Liver (tissue), 9 donors: ENCODE measurements around the gene SYCP1. TPM values are rescaled to one million over a fixed set of nuclear protein-coding genes. Genes with fewer than 3 reads are reported as not detected.

Experiments
- DNase-seq: peaks from one replicate; pipeline ENCODE4 v3.0.0-alpha.2; 2017; ENCODE audit warnings: low spot score
- H3K27ac ChIP-seq, 2 donors: one replicate each; pipeline ENCODE4 v1.7.0; 2013; ENCODE audit warnings: inconsistent platforms in 2 of 2, low read length in 2 of 2, control low read depth in 1 of 2, low read depth in 1 of 2, mild to moderate bottlenecking in 1 of 2
- H3K27me3 ChIP-seq, 4 donors: one replicate each; pipeline versions ENCODE4 v1.6.1 to v1.7.0; 2013; ENCODE audit warnings: low read length in 3 of 4, inconsistent platforms in 1 of 4, mild to moderate bottlenecking in 1 of 4, moderate library complexity in 1 of 4; ENCODE audit not compliant: control insufficient read depth in 4 of 4, insufficient read depth in 4 of 4
- H3K36me3 ChIP-seq, 4 donors: one replicate each; pipeline versions ENCODE4 v1.6.1 to v1.7.0; 2013; ENCODE audit warnings: low read length in 3 of 4, mild to moderate bottlenecking in 3 of 4, low read depth in 1 of 4, moderate library complexity in 1 of 4; ENCODE audit not compliant: control insufficient read depth in 4 of 4, insufficient read depth in 3 of 4
- H3K4me1 ChIP-seq, 4 donors: one replicate each; pipeline versions ENCODE4 v1.6.1 to v1.7.0; 2013; ENCODE audit warnings: low read length in 3 of 4, mild to moderate bottlenecking in 3 of 4, moderate library complexity in 1 of 4; ENCODE audit not compliant: control insufficient read depth in 4 of 4, insufficient read depth in 4 of 4
- H3K4me3 ChIP-seq, 3 donors: one replicate each; pipeline versions ENCODE4 v1.6.1 to v1.7.0; 2013; ENCODE audit warnings: low read length in 3 of 3, control low read depth in 1 of 3, low read depth in 1 of 3, mild to moderate bottlenecking in 1 of 3
- H3K9ac ChIP-seq, 2 donors: one replicate each; pipeline ENCODE4 v1.7.0; 2013; ENCODE audit warnings: low read length in 2 of 2, mild to moderate bottlenecking in 2 of 2, moderate library complexity in 2 of 2, control low read depth in 1 of 2, low read depth in 1 of 2
- H3K9me3 ChIP-seq, 4 donors: one replicate each; pipeline versions ENCODE4 v1.6.1 to v1.7.0; 2013; ENCODE audit warnings: low read length in 3 of 4; ENCODE audit not compliant: control insufficient read depth in 4 of 4
- EGR1 ChIP-seq, 2 donors: IDR thresholded peaks; 2 replicates each; pipeline ENCODE4 v1.6.1; 2016 to 2018; ENCODE audit warnings: antibody characterized with exemption in 2 of 2, low read depth in 2 of 2
- FOXA1 ChIP-seq: IDR thresholded peaks from 2 replicates; pipeline ENCODE4 v1.6.1; 2016; ENCODE audit warnings: antibody characterized with exemption
- GABPA ChIP-seq, 2 donors: IDR thresholded peaks in 1 of 2; conservative IDR thresholded peaks in 1 of 2; 2 replicates each; pipeline ENCODE4 v1.6.1; 2016; ENCODE audit warnings: antibody characterized with exemption in 2 of 2, mild to moderate bottlenecking in 1 of 2, moderate library complexity in 1 of 2
- HNF4A ChIP-seq, 2 donors: conservative IDR thresholded peaks; 2 replicates each; pipeline ENCODE4 v1.6.1; 2016; ENCODE audit warnings: antibody characterized with exemption in 2 of 2, mild to moderate bottlenecking in 2 of 2
- HNF4G ChIP-seq: IDR thresholded peaks from 2 replicates; pipeline ENCODE4 v1.6.1; 2016; ENCODE audit warnings: antibody characterized with exemption
- NR2F2 ChIP-seq: IDR thresholded peaks from 2 replicates; pipeline ENCODE4 v1.6.1; 2016; ENCODE audit warnings: antibody characterized with exemption
- RAD21 ChIP-seq, 2 donors: IDR thresholded peaks; 2 replicates each; pipeline ENCODE4 v1.6.1; 2016; ENCODE audit warnings: antibody characterized with exemption in 2 of 2, mild to moderate bottlenecking in 2 of 2
- RXRA ChIP-seq, 2 donors: IDR thresholded peaks; 2 replicates each; pipeline ENCODE4 v1.6.1; 2017 to 2018; ENCODE audit warnings: antibody characterized with exemption in 2 of 2, mild to moderate bottlenecking in 1 of 2
- SP1 ChIP-seq: IDR thresholded peaks from 2 replicates; pipeline ENCODE4 v1.6.1; 2018; ENCODE audit warnings: antibody characterized with exemption, mild to moderate bottlenecking
- TAF1 ChIP-seq: conservative IDR thresholded peaks from 2 replicates; pipeline ENCODE4 v1.6.1; 2016; ENCODE audit warnings: antibody characterized with exemption, mild to moderate bottlenecking
- WGBS: extraction: QIAGEN DNeasy Blood & Tissue Kit; methylation state at CpG from one replicate; pipeline ENCODE4 v1.1.7; 2013; 5-methylcytosine and 5-hydroxymethylcytosine counted together
- polyA plus RNA-seq, 2 donors: library from polyadenylated mRNA; stranded (reverse) in 1 of 2; unstranded in 1 of 2; fragments of 200-250 nt in 1 of 2; fragments of >200 nt in 1 of 2; fragmentation: Nextera tagmentation in 1 of 2; extraction: Ambion mirVana in 1 of 2; gene quantifications; one replicate each; pipeline versions ENCODE4 v1.2.1 to v1.2.3, GENCODE V29; 2013 to 2015
- total RNA-seq, 2 donors: library from RNA; depleted of rRNA; stranded (reverse); fragments of >200 nt; gene quantifications; one replicate each; pipeline ENCODE4 v1.2.3, GENCODE V29; 2014
- TF ChIP-seq, protein P1 (sequence below): IDR thresholded peaks from 2 replicates; pipeline ENCODE4 v1.6.1; 2016; ENCODE audit warnings: antibody characterized with exemption, mild to moderate bottlenecking
- TF ChIP-seq, protein P2 (sequence below): fragments of 150-350 bp; IDR thresholded peaks from 2 replicates; pipeline ENCODE4 v1.5.1; 2017; ENCODE audit warnings: improper control_type of control experiment, low read depth, low read length; ENCODE audit not compliant: missing input control
- TF ChIP-seq, protein P3 (sequence below): IDR thresholded peaks from 2 replicates; pipeline ENCODE4 v1.6.1; 2016; ENCODE audit warnings: antibody characterized with exemption
- donor health status: healthy.
- donor health status: healthy.
- donor health status: healthy.
- donor health status: healthy.
- donor health status: healthy.

Gene SYCP1
- total and polyA plus RNA-seq, 4 donors = 0.89 TPM; not detected in 3

DNA sequence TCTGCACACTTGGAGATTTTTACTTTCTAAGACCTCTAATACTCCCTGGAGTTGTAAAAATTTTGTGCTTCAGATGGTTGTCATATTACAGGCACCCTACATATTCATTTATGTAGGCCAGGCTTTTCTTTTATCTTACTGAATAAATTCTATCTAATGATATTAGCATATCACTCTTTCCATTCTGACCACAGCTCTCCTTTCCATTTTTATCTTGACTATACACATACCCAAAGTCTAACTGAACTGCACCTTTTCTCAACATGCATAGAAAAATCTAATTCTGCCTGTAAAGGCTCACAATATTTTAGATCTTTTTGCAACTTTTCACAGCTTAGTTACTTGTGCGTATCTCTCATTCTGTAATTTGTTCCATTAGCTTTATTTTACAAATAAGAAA is 122.2 kb downstream of the SYCP1 start:
- H3K4me1 ChIP-seq = no peaks in the 10 kb centered on the region
- TF ChIP-seq NR2F2 = no peak
- no peak for TF ChIP-seq TAF1
- TF ChIP-seq, protein P1, sequence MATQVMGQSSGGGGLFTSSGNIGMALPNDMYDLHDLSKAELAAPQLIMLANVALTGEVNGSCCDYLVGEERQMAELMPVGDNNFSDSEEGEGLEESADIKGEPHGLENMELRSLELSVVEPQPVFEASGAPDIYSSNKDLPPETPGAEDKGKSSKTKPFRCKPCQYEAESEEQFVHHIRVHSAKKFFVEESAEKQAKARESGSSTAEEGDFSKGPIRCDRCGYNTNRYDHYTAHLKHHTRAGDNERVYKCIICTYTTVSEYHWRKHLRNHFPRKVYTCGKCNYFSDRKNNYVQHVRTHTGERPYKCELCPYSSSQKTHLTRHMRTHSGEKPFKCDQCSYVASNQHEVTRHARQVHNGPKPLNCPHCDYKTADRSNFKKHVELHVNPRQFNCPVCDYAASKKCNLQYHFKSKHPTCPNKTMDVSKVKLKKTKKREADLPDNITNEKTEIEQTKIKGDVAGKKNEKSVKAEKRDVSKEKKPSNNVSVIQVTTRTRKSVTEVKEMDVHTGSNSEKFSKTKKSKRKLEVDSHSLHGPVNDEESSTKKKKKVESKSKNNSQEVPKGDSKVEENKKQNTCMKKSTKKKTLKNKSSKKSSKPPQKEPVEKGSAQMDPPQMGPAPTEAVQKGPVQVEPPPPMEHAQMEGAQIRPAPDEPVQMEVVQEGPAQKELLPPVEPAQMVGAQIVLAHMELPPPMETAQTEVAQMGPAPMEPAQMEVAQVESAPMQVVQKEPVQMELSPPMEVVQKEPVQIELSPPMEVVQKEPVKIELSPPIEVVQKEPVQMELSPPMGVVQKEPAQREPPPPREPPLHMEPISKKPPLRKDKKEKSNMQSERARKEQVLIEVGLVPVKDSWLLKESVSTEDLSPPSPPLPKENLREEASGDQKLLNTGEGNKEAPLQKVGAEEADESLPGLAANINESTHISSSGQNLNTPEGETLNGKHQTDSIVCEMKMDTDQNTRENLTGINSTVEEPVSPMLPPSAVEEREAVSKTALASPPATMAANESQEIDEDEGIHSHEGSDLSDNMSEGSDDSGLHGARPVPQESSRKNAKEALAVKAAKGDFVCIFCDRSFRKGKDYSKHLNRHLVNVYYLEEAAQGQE = no peak
- TF ChIP-seq RXRA (IDR thresholded peaks at IDR 0.05) = no peak
- no peak for TF ChIP-seq SP1
- TF ChIP-seq GABPA (IDR thresholded peaks at IDR 0.05 in 1 of 2, conservative IDR thresholded peaks at IDR 0.05 in 1 of 2) = no peak
- no peak for DNase-seq
- no peak overlapping the region for H3K4me3 ChIP-seq
- no peaks in the 10 kb centered on the region for H3K9me3 ChIP-seq
- H3K27me3 ChIP-seq = peaks cover 0 to 4% (median 3%) of the 10 kb centered on the region in 4 donors
- no peak overlapping the region for H3K9ac ChIP-seq
- H3K27ac ChIP-seq = no peak overlapping the region
- no peaks in the 10 kb centered on the region for H3K36me3 ChIP-seq
- 93% methylated on average over 1 of the region's 1 CpG for WGBS

DNA sequence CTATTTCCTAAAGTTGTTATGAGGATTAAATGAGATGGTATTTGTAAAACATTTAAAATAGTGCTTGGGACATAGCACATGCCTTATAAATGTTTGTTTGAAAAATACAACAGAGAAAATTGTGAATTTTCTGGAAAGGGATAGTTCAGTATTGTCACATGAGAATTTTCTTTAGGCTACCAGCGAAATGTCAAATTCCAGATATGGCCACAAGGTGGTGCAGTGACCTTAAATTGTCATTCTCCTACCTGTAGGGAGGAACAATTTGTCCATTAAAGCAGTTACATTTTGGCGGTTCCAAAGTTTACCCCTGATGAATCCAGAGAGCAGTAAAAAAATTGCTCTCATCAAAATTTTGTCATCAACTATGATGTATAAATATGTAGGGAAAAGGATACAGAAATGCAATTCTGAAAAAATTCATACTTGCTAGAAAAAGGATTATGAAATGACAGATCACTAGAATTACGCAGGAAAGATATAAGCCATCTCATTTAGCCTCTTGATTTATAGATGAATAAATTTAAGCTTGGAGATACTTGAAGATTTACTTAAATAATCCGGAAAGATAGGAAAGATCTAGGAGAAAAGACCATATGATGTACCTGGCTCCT is 124.7 kb downstream of the SYCP1 start:
- 31% methylated on average over 4 of the region's 4 CpGs for WGBS
- H3K27ac ChIP-seq = no peak overlapping the region
- H3K9ac ChIP-seq = no peak overlapping the region
- DNase-seq = peak; percentile 71
- peaks cover 0 to 4% (median 4%) of the 10 kb centered on the region in 4 donors for H3K27me3 ChIP-seq
- H3K9me3 ChIP-seq = no peaks in the 10 kb centered on the region
- no peak overlapping the region for H3K4me3 ChIP-seq
- no peaks in the 10 kb centered on the region for H3K4me1 ChIP-seq
- TF ChIP-seq TAF1 = no peak
- peak; percentile 80 to 87 for TF ChIP-seq RAD21 (IDR thresholded peaks at IDR 0.05)
- TF ChIP-seq, protein P2, sequence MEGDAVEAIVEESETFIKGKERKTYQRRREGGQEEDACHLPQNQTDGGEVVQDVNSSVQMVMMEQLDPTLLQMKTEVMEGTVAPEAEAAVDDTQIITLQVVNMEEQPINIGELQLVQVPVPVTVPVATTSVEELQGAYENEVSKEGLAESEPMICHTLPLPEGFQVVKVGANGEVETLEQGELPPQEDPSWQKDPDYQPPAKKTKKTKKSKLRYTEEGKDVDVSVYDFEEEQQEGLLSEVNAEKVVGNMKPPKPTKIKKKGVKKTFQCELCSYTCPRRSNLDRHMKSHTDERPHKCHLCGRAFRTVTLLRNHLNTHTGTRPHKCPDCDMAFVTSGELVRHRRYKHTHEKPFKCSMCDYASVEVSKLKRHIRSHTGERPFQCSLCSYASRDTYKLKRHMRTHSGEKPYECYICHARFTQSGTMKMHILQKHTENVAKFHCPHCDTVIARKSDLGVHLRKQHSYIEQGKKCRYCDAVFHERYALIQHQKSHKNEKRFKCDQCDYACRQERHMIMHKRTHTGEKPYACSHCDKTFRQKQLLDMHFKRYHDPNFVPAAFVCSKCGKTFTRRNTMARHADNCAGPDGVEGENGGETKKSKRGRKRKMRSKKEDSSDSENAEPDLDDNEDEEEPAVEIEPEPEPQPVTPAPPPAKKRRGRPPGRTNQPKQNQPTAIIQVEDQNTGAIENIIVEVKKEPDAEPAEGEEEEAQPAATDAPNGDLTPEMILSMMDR = peak; percentile 77
- TF ChIP-seq GABPA (IDR thresholded peaks at IDR 0.05 in 1 of 2, conservative IDR thresholded peaks at IDR 0.05 in 1 of 2) = no peak
- no peak for TF ChIP-seq FOXA1
- TF ChIP-seq, protein P3, sequence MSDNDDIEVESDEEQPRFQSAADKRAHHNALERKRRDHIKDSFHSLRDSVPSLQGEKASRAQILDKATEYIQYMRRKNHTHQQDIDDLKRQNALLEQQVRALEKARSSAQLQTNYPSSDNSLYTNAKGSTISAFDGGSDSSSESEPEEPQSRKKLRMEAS = no peak
- TF ChIP-seq NR2F2 = no peak
- TF ChIP-seq HNF4A (conservative IDR thresholded peaks at IDR 0.05) = peak in 1 of 2 donors; percentile 10
- H3K36me3 ChIP-seq = no peaks in the 10 kb centered on the region

DNA sequence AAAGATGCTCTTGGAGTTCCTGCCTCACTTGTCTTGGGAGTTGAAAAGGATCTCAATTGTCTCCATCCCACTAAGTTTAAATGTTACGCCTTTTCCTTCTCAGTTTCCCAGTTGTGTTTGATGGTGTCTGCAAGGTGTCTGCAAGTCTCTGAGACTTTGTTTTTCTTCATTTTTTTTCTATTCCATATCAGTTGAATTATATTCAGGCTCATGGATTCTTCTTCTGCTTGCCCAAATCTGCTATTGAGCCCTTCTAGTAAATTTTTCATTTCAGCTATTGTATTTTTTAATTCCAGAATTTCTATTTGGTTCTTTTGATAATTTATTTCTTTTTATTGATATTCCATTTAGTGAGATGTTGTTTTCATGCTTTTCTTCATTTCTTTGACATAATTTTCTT is 127.6 kb downstream of the SYCP1 start:
- 0% methylated on average over 1 of the region's 1 CpG for WGBS
- no peaks in the 10 kb centered on the region for H3K4me1 ChIP-seq
- H3K27ac ChIP-seq = no peak overlapping the region
- TF ChIP-seq TAF1 (no peak), EGR1 (IDR thresholded peaks at IDR 0.05; ENCODE audit: low read depth in 2 of 2) (no peak), RXRA (IDR thresholded peaks at IDR 0.05) (no peak), HNF4G (no peak), HNF4A (conservative IDR thresholded peaks at IDR 0.05) (no peak)
- TF ChIP-seq, protein P1 = no peak
- TF ChIP-seq, protein P2 = no peak
- no peak overlapping the region for H3K9ac ChIP-seq
- peaks cover 0 to 2% (median 0%) of the 10 kb centered on the region in 4 donors for H3K27me3 ChIP-seq
- H3K36me3 ChIP-seq = no peaks in the 10 kb centered on the region
- no peak for DNase-seq
- peaks cover 0 to under 1% (median 0%) of the 10 kb centered on the region in 4 donors for H3K9me3 ChIP-seq
- no peak overlapping the region for H3K4me3 ChIP-seq
